NB4 (cell line): ENCODE results near the gene MPHOSPH10.
"Not testable (repeated sequence)": the region's sequence is repeated elsewhere in the genome, so short reads cannot be mapped to it uniquely, and the experiment has no call there.

Experiments
- POLR2A ChIP-seq: IDR thresholded peaks from 2 replicates; pipeline ENCODE4 v1.6.1; 2011; ENCODE audit warnings: mild to moderate bottlenecking; ENCODE audit not compliant: insufficient read length; ENCODE audit errors: extremely low read depth
- TF ChIP-seq, protein P1 (sequence below): IDR thresholded peaks from one replicate; pipeline ENCODE4 v1.5.1; 2012; ENCODE audit warnings: low read depth, low read length
- TF ChIP-seq, protein P2 (sequence below): IDR thresholded peaks from 2 replicates; pipeline ENCODE4 v1.6.1; 2011; ENCODE audit warnings: low read depth, low read length

DNA sequence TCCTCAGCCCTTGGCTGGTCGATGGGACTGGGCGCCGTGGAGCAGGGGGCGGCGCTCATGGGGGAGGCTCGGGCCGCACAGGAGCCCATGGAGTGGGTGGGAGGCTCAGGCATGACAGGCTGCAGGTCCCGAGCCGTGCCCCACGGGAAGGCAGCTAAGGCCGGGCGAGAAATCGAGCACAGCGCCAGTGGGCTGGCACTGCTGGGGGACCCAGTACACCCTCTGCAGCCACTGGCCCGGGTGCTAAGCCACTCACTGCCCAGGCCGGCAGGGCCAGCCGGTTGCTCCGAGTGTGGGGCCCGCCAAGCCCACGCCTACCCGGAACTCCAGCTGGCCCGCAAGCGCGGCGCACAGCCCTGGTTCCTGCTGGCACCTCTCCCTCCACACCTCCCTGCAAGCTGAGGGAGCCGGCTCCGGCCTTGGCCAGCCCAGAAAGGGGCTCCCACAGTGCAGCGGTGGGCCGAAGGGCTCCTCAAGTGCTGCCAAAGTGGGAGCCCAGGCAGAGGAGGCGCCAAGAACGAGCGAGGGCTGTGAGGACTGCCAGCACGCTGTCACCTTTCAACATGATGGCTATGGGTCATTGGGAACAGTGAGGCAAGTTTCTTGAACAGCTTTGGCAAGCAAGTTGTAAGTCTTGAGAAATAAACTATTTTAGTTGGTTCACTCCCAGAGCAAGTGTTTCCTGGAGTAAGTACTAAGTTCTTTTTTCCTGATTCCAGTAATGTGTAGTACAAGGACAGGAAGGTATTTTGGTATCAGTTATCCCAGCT lies 37.8 kb upstream of the MPHOSPH10 start:
- TF ChIP-seq, protein P1, sequence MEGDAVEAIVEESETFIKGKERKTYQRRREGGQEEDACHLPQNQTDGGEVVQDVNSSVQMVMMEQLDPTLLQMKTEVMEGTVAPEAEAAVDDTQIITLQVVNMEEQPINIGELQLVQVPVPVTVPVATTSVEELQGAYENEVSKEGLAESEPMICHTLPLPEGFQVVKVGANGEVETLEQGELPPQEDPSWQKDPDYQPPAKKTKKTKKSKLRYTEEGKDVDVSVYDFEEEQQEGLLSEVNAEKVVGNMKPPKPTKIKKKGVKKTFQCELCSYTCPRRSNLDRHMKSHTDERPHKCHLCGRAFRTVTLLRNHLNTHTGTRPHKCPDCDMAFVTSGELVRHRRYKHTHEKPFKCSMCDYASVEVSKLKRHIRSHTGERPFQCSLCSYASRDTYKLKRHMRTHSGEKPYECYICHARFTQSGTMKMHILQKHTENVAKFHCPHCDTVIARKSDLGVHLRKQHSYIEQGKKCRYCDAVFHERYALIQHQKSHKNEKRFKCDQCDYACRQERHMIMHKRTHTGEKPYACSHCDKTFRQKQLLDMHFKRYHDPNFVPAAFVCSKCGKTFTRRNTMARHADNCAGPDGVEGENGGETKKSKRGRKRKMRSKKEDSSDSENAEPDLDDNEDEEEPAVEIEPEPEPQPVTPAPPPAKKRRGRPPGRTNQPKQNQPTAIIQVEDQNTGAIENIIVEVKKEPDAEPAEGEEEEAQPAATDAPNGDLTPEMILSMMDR: not testable (repeated sequence)
- TF ChIP-seq POLR2A: not testable (repeated sequence)
- TF ChIP-seq, protein P2, sequence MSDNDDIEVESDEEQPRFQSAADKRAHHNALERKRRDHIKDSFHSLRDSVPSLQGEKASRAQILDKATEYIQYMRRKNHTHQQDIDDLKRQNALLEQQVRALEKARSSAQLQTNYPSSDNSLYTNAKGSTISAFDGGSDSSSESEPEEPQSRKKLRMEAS: not testable (repeated sequence)
